Right lung (tissue), 10 donors: Measurements from ENCODE around the gene C16orf92. TPM values are rescaled to one million over a fixed set of nuclear protein-coding genes. Genes with fewer than 3 reads are reported as not detected.

Experiments used
- DNase-seq, 2 donors: peaks; one replicate each; pipeline ENCODE4 v3.0.0-alpha.2; 2013
- long read RNA-seq, 8 donors: transcript quantifications; one replicate each; lab custom pipeline, GENCODE V29; 2026
- polyA plus RNA-seq, 5 donors: library from polyadenylated mRNA; unstranded; fragments of 120-200 nt; gene quantifications; one replicate each; pipeline versions ENCODE4 v1.2.1 to v1.2.3, GENCODE V29; 2013; ENCODE audit warnings: inconsistent platforms in 1 of 5, low replicate concordance in 1 of 5; ENCODE audit not compliant: insufficient read length in 5 of 5, insufficient read depth in 1 of 5

Gene C16orf92, protein sequence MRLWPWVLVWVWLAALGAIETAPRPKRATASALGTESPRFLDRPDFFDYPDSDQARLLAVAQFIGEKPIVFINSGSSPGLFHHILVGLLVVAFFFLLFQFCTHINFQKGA
- not detected for polyA plus RNA-seq
- long read RNA-seq, donor 1: 0 reads
- long read RNA-seq, donor 2: 0 reads
- long read RNA-seq, donor 3: 0 reads
- long read RNA-seq, donor 4: 0 reads
- long read RNA-seq, donor 5: 0 reads
- long read RNA-seq, donor 6: 0 reads
- long read RNA-seq, donor 7: 0 reads
- long read RNA-seq, donor 8: 0 reads

DNA sequence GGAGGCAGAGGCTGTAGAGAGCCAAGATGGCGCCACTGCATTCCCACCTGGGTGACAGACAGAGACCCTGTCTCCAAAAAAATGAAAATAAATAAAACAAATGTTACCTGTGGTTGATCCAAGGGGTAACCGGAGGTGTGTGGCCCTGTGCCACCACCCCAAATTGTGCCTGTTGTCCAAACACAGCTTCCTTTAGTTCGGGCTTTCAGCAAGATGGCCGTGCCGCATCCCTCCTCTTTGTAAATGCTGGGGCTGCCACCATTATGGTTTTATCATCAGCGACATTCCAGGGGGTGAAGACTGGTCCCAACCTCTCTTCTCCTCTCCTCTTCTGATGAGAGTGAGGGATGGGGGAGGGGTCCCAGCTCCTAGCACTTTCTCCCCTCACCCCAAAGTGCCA is at the start of gene C16orf92:
Gene C16orf92 (plus strand): TSS at position 312 of the 400 bp plus-strand sequence. CDS start 143 bp downstream, outside the sequence.
- DNase-seq: no peak

DNA sequence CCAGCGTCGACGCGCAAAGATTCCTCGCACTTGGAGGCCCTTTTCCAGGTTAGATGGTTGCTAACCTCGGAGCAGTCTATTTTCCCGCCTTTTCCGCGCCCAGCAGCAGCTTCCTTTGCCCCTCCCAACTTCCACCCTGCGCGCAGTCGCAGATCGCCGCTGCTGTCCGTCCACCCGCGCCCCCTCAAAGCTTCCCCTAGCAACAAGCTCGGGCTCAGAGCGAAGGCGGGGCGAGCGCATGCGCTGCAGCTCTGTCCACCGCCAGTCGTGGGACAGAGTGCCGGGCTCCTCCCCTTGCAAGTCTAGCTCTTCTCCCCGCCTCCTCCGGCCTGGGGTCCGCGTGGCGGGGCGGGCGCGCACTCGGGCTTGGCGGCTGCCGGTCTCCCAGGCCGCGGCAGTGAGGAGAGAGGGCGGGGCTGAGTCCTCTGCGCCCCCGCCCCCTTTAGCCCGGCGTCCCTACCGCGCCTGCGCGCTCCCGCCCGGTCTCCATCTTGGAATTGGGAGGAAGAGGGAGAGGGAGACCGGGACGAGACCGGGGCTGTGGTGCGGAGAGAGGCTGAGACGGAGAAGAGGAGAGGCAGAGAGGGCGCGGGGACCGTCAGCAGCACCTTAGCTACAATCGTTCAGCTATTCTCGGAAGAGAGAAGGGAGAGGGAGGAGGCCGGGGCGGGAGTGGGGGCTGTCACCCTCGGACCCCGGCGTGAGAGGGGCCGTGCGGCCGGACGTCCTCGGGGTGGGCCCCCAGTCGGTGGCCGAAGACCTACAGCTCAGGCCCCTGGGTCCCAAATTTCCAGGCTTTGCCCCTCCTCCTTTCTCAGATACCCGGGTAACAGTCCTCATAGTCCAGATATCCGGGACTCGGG is 49.4 kb upstream of the C16orf92 start, which contains the start of gene TAOK2:
Gene TAOK2 (plus strand): TSS at position 485 of the 863 bp plus-strand sequence. CDS start 3,905 bp downstream, outside the sequence.
- DNase-seq: peak; percentile 99

DNA sequence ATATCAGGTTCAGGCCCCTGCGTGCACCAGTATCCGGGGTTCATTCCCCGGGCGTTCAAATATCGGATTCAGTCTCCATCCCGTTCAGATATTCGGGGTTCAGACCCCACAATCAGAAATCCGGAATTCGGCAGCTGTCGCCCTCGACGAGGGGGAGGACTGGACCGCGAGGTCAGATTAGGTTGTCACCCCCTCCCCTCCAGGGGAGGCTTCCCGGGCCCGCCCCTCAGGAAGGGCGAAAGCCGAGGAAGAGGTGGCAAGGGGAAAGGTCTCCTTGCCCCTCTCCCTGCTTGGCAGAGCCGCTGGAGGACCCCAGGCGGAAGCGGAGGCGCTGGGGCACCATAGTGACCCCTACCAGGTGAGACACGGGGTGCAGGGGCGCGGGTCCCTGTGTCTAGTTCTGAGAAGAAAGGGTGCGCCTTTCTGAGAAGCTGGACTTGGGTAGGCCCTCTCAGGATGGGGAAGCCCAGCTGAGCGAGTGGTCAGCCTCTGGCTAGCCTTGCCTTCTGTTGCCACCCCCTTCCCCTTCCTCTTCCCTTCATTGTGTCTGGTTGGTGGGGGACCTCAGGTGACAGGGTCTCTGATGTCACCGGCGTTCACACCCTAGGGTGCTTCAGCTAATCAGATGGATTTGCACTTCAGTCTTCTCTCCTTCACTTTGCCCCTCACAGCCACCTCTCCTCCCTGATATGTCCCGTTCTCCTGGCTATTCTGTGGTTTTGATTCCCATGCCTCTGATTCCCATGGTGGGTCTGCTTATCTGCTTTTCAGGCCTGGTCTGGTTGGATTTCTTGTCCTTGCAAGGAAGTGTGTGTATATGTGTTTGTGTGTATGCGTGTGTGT is 48.5 kb upstream of the C16orf92 start:
- DNase-seq: no peak

DNA sequence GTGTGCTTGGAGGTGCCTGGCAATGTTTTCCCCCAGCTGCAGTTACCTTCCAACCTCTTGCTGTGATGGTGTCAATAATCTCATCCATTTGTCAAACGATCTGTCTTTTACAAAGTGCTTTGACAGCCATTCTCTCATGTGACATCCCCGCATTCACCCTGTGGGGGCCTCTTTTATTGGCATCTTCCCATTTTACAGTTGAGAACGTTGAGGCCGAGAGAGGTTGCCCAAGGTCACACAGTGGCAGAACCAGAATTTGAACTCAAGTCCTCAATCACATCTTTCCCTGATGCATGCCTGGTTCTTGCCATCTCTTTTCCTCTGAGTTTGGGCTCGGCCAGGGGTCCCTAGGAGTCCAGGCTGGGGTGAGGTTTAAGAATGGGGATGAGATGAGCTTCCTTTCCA is 47.9 kb upstream of the C16orf92 start:
- DNase-seq: no peak

DNA sequence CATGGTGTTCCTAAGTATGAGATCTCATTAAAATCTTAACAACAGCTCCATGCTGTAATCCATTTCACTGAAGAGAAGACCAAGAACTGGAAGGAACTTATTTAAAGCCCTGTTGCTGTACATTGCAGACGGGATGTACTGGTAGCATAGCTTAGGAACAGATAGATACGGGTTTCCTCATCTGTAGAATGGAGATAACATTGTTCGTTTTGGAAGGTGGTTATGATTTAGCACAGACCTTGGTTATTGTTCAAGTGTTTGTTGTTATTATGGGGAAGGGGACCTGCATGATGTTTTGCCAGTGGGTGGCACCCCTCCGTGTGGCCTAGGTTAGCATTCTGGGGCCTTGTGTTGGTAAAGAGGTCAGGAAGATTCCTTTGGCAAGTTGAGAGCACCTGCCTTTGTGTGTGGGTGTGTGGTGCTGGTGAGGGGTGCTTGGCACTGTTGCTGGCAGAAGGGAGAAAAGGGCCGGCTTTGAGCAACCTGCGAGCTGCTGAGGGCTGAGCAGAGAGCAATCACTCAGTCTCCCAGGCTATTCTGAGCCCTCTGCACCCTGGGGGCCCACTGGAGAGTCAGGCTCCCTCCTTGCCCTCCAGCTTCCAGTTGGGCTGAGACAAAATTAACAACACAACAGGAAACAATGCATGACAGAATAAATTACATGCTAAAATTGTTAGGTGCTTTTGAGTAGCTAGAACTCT is 47.0 kb upstream of the C16orf92 start:
- no peak for DNase-seq

DNA sequence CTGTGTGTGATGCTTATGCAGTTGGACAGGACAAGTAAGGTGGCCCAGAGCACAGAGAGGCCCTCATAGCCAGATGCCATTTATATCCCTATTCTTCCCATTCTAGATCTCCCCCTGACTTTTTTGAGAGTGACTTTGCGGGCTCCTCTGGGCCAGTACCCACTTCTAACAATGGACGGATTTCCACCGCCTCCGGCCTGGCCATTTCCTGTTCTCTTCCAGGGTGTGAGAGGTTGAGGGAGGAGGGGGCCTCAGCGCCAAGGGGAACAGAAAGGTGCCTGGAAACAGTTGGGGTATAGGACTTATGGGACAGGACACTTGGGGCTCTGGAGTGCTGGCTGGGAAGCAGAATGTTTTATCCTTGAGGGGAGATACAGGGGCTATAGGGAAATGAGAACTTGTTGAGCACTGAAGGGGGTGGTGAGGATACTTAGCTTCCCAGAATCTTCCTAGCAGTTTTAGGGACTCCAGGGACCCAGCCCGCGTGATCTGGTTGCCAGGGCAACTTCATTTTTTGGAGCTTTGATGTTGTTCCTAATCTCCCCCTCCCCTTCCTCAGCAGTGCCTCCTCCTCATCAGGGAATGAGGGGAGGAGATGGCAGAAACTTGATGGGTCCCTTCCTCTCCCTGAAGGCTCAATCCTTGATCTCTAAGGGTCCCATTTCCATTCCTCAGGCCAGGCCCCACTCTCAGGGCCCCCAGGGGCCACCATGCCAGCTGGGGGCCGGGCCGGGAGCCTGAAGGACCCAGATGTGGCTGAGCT is 45.8 kb upstream of the C16orf92 start:
- no peak for DNase-seq

DNA sequence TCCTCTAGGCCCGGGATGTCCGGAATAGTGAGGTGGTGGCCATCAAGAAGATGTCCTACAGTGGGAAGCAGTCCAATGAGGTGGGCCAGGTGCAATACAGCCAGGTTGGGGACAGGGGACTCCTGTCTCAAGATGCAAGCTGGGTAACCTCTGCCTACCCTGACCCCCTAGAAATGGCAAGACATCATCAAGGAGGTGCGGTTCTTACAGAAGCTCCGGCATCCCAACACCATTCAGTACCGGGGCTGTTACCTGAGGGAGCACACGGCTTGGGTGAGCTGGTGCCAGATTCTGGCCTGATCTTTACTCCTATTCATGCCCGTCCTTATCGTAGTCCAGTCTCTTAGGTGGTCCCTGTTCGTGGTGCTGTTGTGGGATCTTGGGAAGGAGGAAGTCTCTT is 44.9 kb upstream of the C16orf92 start:
- DNase-seq: no peak

DNA sequence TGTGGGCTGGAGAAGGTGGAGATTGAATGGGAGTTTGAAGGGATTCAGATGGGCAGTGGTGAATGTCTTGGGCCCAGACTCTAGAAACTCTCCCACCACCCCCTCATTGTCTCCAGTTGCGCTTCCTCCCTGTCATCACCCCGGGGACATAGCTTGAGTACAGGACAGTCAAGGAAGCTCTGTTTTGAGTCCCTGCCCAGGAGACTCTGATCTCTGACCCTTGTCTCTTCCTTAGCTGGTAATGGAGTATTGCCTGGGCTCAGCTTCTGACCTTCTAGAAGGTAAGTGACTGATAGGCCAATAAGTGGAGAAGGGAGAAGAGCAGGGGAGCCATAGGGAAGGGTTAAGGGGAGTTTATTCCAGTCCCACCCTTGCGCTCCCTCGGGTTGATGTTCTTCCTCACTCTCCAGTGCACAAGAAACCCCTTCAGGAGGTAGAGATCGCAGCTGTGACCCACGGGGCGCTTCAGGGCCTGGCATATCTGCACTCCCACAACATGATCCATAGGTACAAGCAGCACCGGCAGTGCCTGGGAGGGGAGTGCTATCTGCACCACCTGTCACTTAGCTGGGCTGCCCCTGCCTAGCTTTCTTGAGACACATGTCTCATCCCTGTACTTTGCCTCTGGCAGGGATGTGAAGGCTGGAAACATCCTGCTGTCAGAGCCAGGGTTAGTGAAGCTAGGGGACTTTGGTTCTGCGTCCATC is 44.3 kb upstream of the C16orf92 start:
- DNase-seq: no peak

DNA sequence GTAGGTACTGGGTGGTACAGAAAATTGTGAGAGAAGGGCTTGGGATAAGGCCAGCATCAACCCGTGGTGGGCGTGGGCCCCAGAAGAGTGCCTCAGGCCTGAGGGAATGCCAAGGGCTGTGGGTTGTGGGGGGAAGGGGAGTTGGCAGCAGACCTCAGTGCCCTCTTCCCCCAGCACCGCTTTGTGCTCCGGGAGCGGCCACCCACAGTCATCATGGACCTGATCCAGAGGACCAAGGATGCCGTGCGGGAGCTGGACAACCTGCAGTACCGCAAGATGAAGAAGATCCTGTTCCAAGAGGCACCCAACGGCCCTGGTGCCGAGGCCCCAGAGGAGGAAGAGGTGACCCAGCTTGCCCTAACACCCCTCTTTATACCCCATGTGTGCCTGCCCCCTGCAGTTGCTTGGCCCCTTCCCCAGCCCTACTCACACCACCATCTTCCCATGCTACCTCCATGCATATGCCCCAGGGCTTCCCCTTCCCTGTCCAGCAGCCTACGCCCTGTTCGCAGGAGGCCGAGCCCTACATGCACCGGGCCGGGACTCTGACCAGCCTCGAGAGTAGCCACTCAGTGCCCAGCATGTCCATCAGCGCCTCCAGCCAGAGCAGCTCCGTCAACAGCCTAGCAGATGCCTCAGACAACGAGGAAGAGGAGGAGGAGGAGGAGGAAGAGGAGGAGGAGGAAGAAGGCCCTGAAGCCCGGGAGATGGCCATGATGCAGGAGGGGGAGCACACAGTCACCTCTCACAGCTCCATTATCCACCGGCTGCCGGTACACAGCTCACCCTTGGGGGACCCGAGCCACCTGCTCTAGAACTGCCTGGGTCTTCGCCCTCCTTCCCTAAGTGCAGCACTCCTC is 40.2 kb upstream of the C16orf92 start:
- no peak for DNase-seq

DNA sequence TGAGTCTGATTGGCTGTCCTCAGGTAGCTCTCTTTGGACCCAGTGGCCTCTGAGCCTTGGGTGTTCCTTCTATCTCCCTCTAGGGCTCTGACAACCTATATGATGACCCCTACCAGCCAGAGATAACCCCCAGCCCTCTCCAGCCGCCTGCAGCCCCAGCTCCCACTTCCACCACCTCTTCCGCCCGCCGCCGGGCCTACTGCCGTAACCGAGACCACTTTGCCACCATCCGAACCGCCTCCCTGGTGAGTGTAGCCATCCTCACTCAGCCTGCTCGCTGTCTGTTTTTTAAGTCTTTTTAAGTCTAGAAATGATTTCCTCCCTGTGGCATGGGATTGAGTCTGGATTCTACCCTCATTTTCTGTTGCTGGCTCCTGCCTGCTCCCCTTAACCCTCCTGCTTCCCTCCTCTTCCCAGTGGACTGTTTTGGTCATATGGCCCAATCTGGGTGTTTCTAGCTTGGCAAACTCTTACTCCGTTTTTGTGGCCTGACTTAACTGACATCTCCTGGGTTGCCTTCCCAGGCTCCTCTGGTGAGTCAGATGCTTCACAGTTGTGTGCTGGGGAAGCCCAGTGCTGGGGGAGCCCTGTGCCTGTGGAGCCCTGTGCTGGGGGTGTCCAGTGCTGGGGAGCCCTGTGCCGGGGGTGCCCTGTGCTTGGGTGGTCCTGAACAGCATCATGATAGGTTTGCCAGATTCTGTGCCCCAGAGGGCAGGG is 39.4 kb upstream of the C16orf92 start:
- DNase-seq: no peak

DNA sequence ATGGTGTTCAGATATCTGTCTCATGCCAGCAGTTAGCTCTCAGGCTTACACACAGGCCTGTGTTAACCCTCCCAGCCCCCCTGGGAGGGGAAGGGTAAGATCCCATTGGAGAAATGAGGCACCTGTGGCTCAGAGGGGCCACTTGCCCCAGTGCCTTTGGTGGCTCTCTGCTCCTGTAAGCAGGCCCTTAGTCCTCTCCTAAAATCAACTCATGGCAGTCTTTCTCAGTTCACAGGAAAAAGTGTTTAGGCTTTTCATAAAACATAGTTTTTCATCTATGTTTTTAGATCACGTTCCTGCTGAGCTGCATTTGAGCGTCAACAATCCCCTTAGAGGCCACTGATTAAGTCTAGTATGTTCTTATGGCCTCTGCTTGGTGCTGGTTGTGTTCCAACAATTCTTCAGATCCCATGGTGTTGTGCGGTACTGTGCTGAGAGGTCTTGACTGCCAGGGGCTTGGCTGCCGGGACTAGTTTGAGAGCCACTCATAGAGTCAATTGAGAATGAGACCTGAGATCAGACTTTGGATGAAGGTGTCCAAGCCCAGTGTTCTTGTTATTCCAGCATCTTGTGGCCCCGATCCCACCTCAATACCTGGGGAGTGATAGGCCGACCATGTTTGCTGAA is 38.7 kb upstream of the C16orf92 start:
- DNase-seq: no peak

DNA sequence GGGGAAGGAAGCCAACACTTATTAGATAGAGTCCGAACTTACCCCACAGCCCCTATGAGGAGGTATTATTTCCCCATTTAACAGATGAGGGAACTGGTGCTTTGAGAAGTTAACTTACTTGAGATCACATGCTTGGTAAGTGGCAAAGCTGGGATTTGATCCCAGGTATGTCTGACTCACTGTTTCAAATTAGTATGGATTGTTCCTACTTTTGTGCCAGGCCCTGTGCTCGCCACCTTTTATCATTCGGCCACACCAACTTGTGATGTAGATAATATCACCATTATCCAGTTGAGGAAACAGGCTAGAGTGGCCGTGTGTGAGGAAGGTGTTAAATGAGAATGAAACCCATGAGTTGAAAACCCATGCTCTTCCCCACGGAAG is 38.2 kb upstream of the C16orf92 start:
- no peak for DNase-seq

DNA sequence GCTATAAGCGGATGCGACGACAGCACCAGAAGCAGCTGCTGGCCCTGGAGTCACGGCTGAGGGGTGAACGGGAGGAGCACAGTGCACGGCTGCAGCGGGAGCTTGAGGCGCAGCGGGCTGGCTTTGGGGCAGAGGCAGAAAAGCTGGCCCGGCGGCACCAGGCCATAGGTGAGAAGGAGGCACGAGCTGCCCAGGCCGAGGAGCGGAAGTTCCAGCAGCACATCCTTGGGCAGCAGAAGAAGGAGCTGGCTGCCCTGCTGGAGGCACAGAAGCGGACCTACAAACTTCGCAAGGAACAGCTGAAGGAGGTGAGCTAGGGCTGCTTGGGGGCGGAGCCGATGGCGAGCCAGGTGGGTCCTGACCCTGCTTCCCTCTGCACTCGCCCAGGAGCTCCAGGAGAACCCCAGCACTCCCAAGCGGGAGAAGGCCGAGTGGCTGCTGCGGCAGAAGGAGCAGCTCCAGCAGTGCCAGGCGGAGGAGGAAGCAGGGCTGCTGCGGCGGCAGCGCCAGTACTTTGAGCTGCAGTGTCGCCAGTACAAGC is 37.7 kb upstream of the C16orf92 start:
- no peak for DNase-seq

DNA sequence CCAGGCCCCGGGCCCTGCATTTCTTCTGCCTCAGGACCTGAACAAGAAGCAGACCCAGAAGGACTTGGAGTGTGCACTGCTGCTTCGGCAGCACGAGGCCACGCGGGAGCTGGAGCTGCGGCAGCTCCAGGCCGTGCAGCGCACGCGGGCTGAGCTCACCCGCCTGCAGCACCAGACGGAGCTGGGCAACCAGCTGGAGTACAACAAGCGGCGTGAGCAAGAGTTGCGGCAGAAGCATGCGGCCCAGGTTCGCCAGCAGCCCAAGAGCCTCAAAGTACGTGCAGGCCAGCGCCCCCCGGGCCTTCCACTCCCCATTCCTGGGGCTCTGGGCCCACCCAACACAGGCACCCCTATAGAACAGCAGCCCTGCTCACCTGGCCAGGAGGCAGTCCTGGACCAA is 36.8 kb upstream of the C16orf92 start:
- no peak for DNase-seq

DNA sequence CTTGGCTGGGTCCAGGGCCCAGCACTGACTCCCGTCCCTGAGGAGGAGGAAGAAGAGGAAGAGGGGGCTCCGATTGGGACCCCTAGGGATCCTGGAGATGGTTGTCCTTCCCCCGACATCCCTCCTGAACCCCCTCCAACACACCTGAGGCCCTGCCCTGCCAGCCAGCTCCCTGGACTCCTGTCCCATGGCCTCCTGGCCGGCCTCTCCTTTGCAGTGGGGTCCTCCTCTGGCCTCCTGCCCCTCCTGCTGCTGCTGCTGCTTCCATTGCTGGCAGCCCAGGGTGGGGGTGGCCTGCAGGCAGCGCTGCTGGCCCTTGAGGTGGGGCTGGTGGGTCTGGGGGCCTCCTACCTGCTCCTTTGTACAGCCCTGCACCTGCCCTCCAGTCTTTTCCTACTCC is 36.1 kb upstream of the C16orf92 start:
- no peak for DNase-seq

DNA sequence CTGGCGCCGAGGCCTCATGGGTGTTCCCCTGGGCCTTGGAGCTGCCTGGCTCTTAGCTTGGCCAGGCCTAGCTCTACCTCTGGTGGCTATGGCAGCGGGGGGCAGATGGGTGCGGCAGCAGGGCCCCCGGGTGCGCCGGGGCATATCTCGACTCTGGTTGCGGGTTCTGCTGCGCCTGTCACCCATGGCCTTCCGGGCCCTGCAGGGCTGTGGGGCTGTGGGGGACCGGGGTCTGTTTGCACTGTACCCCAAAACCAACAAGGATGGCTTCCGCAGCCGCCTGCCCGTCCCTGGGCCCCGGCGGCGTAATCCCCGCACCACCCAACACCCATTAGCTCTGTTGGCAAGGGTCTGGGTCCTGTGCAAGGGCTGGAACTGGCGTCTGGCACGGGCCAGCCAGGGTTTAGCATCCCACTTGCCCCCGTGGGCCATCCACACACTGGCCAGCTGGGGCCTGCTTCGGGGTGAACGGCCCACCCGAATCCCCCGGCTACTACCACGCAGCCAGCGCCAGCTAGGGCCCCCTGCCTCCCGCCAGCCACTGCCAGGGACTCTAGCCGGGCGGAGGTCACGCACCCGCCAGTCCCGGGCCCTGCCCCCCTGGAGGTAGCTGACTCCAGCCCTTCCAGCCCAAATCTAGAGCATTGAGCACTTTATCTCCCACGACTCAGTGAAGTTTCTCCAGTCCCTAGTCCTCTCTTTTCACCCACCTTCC is 35.5 kb upstream of the C16orf92 start:
- no peak for DNase-seq
